ENCODE results near the gene PATJ. TPM values are rescaled to one million over a fixed set of nuclear protein-coding genes. Genes with fewer than 3 reads are reported as not detected.

PATJ gene
- total RNA-seq, 1 donor from 2014 or later = 31.2 TPM

GRCh38 chr1:61980561-61980960 lies 238.3 kb downstream of the PATJ start:
- Mint-ChIP-seq H3K36me3 (ENCODE audit: low read depth) (no peaks in the 10 kb centered on the region), H3K9me3 (no peaks in the 10 kb centered on the region), H3K4me1 (no peaks in the 10 kb centered on the region), H3K4me3 (no peak overlapping the region), H3K27me3 (no peaks in the 10 kb centered on the region), H3K27ac (no peak overlapping the region)
- ATAC-seq (ENCODE audit: low read depth) = no peak
- intact Hi-C loops (cut with micrococcal nuclease) = no loop called here
- DNase-seq = no peak
- no peak for TF ChIP-seq CTCF (IDR thresholded peaks at IDR 0.05)
- CTCF ChIA-PET = no interaction called here
- POLR2A ChIA-PET = no interaction called here

DNA sequence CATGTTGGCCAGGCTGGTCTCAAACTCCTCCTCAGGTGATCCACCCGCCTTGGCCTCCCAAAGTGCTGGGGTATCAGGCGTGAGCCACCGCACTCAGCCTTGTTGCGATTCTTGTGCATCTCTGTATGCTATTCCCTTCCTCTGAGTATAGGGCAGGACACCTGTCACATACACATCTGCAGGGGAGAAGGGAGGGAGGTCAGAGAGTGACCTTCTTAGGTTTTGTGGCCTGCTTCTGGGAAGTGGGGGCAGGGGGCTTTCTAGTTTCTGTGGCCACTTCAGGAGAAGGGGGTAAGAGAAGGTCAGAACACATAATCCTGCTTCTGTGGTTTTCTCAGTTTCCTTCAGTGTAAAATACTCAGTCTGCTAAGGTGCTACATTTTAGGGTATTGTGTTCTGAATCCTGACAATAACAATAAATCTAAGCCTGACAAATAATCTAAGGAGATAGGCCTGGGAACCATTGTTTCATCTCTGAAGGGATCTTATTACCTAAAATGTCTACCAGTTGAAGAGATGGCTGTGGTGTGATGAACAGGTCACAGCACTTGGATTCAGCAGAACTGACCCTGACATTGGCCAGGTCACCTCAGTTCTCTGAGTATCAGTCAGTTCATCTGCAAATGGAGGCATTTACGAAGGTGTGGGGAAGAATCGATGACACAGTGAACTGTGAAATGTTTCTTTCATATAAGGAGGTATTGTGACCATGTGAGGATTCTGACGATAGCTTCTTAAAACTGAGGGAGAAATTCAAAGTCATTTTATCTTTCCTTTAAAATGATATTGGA lies 239.8 kb downstream of the PATJ start:
- Mint-ChIP-seq H3K36me3 (ENCODE audit: low read depth) (no peaks in the 10 kb centered on the region), H3K9me3 (no peaks in the 10 kb centered on the region), H3K27ac (no peak overlapping the region), H3K4me3 (no peak overlapping the region), H3K27me3 (no peaks in the 10 kb centered on the region), H3K4me1 (no peaks in the 10 kb centered on the region)
- ChIA-PET POLR2A (no interaction called here), CTCF (no interaction called here)
- TF ChIP-seq CTCF (IDR thresholded peaks at IDR 0.05) = no peak
- DNase-seq (no peak), ATAC-seq (ENCODE audit: low read depth) (no peak)
- intact Hi-C loops (cut with micrococcal nuclease) = no loop called here

DNA sequence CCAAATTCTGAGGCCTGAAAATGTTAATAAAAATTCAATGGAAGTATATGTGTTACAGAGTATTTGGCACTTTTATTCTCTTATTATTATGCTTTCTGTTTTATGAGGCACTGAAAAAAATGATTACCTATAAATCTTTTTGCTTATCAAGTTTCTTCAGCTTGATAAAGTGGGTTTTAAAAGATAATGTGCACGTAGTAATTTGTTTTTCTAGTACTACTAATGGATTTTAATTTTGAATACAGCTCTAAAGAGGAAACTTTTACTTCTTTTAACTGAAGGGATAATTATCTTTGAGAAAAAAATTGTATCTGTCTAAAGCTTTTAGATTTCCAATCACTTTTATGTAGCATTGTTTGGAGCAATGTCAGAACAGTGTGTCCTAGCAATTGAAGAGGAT lies 241.0 kb downstream of the PATJ start:
- Mint-ChIP-seq H3K4me3 (no peak overlapping the region), H3K27ac (no peak overlapping the region), H3K4me1 (no peaks in the 10 kb centered on the region), H3K27me3 (no peaks in the 10 kb centered on the region), H3K36me3 (ENCODE audit: low read depth) (no peaks in the 10 kb centered on the region), H3K9me3 (no peaks in the 10 kb centered on the region)
- ATAC-seq (ENCODE audit: low read depth) (no peak), DNase-seq (no peak)
- TF ChIP-seq CTCF (IDR thresholded peaks at IDR 0.05) = no peak
- POLR2A ChIA-PET = no interaction called here
- intact Hi-C loops (cut with micrococcal nuclease) = no loop called here
- CTCF ChIA-PET = no interaction called here

DNA sequence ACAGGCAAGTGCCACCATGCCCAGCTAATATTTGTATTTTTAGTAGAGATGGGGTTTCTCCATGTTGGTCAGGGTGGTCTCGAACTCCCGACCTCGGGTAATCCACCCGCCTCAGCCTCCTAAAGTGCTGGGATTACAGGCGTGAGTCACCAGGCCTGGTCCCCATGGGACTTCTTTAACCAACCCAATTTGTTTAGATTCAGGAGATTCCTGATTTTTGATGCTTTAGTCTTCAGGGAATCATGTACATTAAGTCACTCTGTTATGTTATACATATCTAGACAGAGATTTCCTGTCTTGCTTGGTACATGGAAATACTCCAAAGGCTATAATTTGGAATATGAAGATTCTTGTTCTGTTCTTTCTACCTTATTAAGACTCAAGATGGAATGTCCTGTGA lies 250.0 kb downstream of the PATJ start:
- CTCF ChIA-PET = no interaction called here
- intact Hi-C loops (cut with micrococcal nuclease) = no loop called here
- ATAC-seq (ENCODE audit: low read depth) = no peak

More for the DNA sequence above, 250.0 kb downstream of the PATJ start:
- TF ChIP-seq CTCF (IDR thresholded peaks at IDR 0.05) = no peak
- Mint-ChIP-seq H3K27ac (no peak overlapping the region), H3K27me3 (no peaks in the 10 kb centered on the region), H3K36me3 (ENCODE audit: low read depth) (peaks cover 18% of the 10 kb centered on the region), H3K4me3 (no peak overlapping the region), H3K9me3 (no peaks in the 10 kb centered on the region), H3K4me1 (no peaks in the 10 kb centered on the region)
- POLR2A ChIA-PET = no interaction called here
- DNase-seq = no peak
